ENCODE results near the gene HAO1. TPM values are rescaled to one million over a fixed set of nuclear protein-coding genes. Genes with fewer than 3 reads are reported as not detected.
A peak's percentile ranks its signal among the peaks of the same experiment; 100 is the strongest.

The HAO1 gene
- total RNA-seq, 1 experiment from 2014 or later, result not detected

GRCh38 chr20:7926767-7927166, 13.5 kb downstream of the HAO1 start:
- DNase-seq (ENCODE audit: low read depth), result peak; percentile 40

- no peak for DNase-seq (ENCODE audit: low read depth)
Measured at GRCh38 chr20:7926323-7926722, 13.9 kb downstream of the HAO1 start.

GRCh38 chr20:7924692-7925091, 15.6 kb downstream of the HAO1 start:
- DNase-seq (ENCODE audit: low read depth), result peak; percentile 94

- DNase-seq (ENCODE audit: low read depth), result no peak
Measured at GRCh38 chr20:7916648-7917047, 23.6 kb downstream of the HAO1 start.

- peak; percentile 66 for DNase-seq (ENCODE audit: low read depth)
Measured at GRCh38 chr20:7912551-7912950, 27.7 kb downstream of the HAO1 start.

- peak; percentile 43 for DNase-seq (ENCODE audit: low read depth)
Measured at GRCh38 chr20:7911586-7912330, 28.5 kb downstream of the HAO1 start.

- no peak for DNase-seq (ENCODE audit: low read depth)
Measured at GRCh38 chr20:7908905-7909304, 31.4 kb downstream of the HAO1 start.

GRCh38 chr20:7903429-7903828, 36.8 kb downstream of the HAO1 start:
- DNase-seq (ENCODE audit: low read depth), result no peak

GRCh38 chr20:7902879-7903278, 37.4 kb downstream of the HAO1 start:
- no peak for DNase-seq (ENCODE audit: low read depth)

- no peak for DNase-seq (ENCODE audit: low read depth)
Measured at GRCh38 chr20:7897781-7898364, 42.4 kb downstream of the HAO1 start.

GRCh38 chr20:7893014-7893730, 47.1 kb downstream of the HAO1 start:
- peak; percentile 65 for DNase-seq (ENCODE audit: low read depth)

GRCh38 chr20:7891705-7892104, 48.6 kb downstream of the HAO1 start:
- no peak for DNase-seq (ENCODE audit: low read depth)

- no peak for DNase-seq (ENCODE audit: low read depth)
Measured at GRCh38 chr20:7889736-7890135, 50.5 kb downstream of the HAO1 start.

- no peak for DNase-seq (ENCODE audit: low read depth)
Measured at GRCh38 chr20:7883741-7884140, 56.5 kb downstream of the HAO1 start.

GRCh38 chr20:7883309-7883708, 56.9 kb downstream of the HAO1 start:
- DNase-seq (ENCODE audit: low read depth), result no peak

- DNase-seq (ENCODE audit: low read depth), result no peak
Measured at GRCh38 chr20:7882076-7882475, 58.2 kb downstream of the HAO1 start.

GRCh38 chr20:7881551-7881950, 58.7 kb downstream of the HAO1 start:
- DNase-seq (ENCODE audit: low read depth), result no peak

GRCh38 chr20:7879883-7880282, 60.4 kb downstream of the HAO1 start:
- DNase-seq (ENCODE audit: low read depth), result peak; percentile 57

- no peak for DNase-seq (ENCODE audit: low read depth)
Measured at GRCh38 chr20:7868108-7868507, 72.2 kb downstream of the HAO1 start.

- no peak for DNase-seq (ENCODE audit: low read depth)
Measured at GRCh38 chr20:7866285-7866684, 74.0 kb downstream of the HAO1 start.

GRCh38 chr20:7859356-7859802, 80.9 kb downstream of the HAO1 start:
- peak; percentile 74 for DNase-seq (ENCODE audit: low read depth)

- DNase-seq (ENCODE audit: low read depth), result no peak
Measured at GRCh38 chr20:7858734-7859250, 81.5 kb downstream of the HAO1 start.

GRCh38 chr20:7856756-7857155, 83.5 kb downstream of the HAO1 start:
- DNase-seq (ENCODE audit: low read depth), result peak; percentile 91

Measured in M059J (cell line).